Choroid plexus epithelial cell (primary cell): ENCODE results near the gene SP1.

Experiments used
- DNase-seq: peaks from one replicate; pipeline ENCODE4 v3.0.0-alpha.2; 2010; ENCODE audit warnings: low read depth
- H3K4me3 ChIP-seq: 2 replicates; pipeline ENCODE4 v1.5.1; 2011; ENCODE audit warnings: low read depth, mild to moderate bottlenecking, control low read depth, low read length, moderate library complexity
- TF ChIP-seq, protein P1 (sequence below): conservative IDR thresholded peaks from 2 replicates; pipeline ENCODE4 v1.5.1; 2011; ENCODE audit warnings: low read depth, mild to moderate bottlenecking, control low read depth, inconsistent platforms, low read length, moderate library complexity

The SP1 gene

DNA sequence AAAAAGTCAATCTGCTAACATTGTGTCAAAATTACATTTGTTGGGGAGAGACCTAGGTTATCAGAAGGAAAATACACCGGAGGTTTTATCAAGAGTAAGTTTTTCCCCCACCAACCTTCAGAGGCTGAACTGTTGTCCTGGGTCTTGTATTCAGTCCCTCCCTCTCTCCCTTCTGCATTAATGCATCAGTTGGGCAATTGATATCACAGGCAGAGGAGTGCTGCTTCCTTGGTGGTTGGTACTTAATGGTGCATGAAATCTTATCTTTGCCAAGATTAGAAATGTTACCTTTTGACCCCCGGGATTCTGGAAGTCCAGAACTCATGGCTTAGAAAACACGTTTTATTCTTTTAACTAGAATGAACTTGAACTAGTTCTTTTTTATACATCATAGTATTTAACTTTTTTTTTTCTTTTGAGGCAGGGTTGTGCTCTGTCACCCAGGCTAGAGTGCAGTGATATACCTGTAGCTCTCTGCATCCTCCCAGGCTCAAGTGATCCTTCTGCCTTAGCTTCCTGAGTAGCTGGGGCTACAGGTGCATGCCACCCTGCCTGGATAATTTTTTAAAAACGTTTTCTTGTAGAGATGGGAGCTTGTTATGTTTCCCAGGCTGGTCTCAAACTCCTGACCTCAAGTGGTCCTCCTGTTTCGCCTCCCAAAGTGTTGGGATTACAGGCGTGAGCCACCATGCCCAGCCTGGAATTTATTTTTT is 76.8 kb downstream of the SP1 start:
- H3K4me3 ChIP-seq: no peak overlapping the region
- DNase-seq: no peak
- TF ChIP-seq, protein P1, sequence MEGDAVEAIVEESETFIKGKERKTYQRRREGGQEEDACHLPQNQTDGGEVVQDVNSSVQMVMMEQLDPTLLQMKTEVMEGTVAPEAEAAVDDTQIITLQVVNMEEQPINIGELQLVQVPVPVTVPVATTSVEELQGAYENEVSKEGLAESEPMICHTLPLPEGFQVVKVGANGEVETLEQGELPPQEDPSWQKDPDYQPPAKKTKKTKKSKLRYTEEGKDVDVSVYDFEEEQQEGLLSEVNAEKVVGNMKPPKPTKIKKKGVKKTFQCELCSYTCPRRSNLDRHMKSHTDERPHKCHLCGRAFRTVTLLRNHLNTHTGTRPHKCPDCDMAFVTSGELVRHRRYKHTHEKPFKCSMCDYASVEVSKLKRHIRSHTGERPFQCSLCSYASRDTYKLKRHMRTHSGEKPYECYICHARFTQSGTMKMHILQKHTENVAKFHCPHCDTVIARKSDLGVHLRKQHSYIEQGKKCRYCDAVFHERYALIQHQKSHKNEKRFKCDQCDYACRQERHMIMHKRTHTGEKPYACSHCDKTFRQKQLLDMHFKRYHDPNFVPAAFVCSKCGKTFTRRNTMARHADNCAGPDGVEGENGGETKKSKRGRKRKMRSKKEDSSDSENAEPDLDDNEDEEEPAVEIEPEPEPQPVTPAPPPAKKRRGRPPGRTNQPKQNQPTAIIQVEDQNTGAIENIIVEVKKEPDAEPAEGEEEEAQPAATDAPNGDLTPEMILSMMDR: no peak

DNA sequence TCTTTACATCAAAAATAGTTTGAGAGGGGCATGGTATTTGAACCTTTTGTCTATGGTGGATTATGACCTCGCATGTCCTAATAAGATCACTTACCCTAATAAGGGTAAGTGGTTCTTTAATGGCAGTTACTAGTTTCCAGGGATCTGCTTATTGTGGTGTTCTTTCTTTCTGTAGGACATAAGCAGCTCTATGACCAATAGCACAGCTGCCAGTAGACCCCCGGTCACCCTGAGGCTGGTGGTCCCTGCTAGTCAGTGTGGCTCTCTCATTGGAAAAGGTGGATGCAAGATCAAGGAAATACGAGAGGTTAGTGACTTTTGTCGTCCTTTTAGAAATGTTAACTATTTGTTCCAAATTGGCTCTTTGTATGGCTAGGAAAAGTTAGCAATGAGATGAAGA is 79.1 kb downstream of the SP1 start:
- TF ChIP-seq, protein P1: no peak
- H3K4me3 ChIP-seq: no peak overlapping the region
- DNase-seq: no peak

DNA sequence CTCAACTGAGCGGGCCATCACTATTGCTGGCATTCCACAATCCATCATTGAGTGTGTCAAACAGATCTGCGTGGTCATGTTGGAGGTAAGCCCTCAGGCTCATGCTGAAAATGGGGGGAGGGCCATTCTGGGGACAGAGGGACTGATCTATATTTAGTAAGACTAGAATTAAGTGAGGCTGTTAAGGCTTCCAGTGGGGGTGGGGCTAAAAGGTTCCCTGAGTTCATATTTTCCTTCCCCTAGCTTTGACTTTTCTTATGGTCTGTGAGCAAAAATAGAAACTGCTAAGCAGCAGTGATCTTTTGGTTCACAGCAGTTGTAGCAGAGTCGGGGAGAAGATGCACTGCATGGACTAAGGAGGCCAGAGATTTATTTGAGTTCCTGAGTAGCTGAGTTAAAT is 81.1 kb downstream of the SP1 start:
- TF ChIP-seq, protein P1: no peak
- no peak for DNase-seq
- H3K4me3 ChIP-seq: no peak overlapping the region

DNA sequence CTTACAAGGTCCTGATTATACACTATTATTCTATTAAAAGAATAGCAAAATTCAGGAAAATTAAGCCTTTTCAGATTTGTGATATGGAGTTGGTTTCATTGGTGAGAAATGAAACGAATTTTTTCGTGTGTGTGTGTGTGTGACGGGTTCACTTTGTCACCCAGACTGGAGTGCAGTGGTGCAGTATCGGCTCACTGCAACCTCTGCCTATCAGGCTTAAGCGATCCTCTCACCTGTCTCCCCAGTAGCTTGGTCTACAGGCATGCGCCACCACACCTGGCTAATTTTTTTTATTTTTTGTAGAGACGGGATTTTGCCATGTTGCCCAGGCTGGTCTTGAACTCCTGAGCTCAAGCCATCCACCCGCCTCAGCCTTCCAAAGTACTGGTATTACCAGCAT is 81.6 kb downstream of the SP1 start:
- DNase-seq: no peak
- no peak overlapping the region for H3K4me3 ChIP-seq
- TF ChIP-seq, protein P1: no peak

DNA sequence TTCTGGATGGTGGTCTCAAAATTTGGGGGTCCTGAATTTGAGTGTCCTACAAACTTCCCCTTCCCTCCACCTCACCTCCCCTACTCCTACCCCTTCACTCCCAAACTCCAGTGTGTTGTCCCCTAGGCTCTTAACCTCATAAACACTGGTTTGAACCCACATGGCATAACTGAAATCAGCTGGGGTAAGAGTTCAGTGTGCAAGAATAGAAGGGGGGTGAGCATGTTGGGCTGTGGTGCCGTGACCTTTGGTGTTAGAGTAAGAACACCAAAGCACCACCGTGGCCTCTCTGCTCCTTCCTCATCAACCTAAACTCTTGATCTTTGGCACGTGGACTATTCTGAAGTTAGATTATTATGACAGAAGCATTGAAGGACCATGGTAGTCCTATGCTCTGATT is 83.0 kb downstream of the SP1 start:
- TF ChIP-seq, protein P1: no peak
- H3K4me3 ChIP-seq: no peak overlapping the region

DNA sequence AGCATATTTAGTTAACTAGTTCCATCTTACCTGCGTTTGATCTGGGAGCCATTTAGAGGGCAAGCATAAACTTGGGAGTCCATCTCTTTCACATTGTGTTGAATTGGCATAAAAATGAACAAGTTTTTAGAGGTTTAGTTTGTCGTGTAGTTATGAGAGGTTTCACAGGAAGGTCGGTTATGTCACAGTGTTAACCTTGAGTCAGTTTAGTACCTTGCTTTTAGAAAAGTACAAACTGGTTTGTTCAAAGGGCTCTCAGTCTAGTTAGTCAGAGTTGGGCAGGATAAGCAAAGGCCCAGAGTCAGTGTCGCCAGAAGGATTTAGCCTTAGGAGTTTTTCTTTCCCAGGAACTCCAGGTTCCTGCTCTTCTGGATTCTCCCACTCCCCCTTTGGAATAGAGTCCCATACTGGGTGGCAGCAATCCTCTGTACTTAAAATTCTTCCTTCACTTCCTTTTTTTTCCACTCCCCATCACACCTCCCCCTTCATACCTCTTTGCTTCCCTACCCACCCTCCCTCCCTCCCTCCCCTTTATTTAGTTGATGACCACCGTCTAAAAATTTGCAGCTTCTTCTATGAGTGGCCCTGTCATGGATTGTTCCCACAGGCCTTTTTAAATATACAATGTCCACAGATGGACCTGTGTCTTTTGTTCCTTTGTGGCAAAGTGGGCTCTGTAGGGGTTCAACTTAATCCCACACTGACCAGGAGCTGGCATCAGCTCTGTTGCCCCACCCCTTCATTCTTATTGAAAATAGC is 84.0 kb downstream of the SP1 start:
- TF ChIP-seq, protein P1: no peak
- no peak for DNase-seq
- no peak overlapping the region for H3K4me3 ChIP-seq

More for the DNA sequence above, 83.0 kb downstream of the SP1 start:
- no peak for DNase-seq
